ENCODE results near the gene ELF2.
"Not testable (repeated sequence)": the region's sequence is repeated elsewhere in the genome, so short reads cannot be mapped to it uniquely, and the experiment has no call there.

Gene ELF2

DNA sequence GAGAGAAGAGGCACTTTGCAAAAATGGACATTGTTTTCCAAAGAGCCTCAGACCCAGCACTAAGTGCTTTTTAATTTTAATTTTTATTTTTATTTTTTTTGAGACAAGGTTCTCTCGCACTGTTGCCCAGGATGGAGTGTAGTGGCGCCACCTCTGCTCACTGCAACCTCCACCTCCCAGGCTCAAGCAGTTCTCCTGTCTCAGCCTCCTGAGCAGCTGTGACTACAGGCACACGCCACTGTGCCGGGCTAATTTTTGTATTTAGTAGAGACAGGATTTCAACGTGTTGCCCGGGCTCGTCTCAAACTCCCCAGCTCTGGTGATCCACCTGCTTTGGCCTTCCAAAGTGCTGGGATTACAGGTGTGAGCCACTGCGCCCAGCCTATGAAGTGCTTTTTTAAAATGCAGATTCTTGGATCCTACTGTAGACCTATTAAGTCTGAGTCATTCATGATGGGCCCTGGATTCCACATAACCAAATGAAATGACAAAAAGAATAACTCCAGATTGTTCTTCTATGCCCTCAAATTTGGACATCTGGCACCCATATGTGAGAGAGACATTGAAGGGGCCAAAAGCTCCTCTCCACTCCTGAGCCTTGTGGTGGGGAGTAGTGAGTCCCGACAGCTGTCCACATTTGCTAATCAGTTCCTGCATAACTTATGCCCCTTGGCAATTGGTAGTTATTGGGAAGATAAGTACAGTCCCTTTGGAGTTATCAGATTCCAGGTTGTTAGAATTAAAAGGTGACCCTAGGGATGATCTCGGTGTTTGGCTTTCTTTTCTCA is 157.9 kb downstream of the ELF2 start:
- DNase-seq (ENCODE audit: low spot score) = no peak

DNA sequence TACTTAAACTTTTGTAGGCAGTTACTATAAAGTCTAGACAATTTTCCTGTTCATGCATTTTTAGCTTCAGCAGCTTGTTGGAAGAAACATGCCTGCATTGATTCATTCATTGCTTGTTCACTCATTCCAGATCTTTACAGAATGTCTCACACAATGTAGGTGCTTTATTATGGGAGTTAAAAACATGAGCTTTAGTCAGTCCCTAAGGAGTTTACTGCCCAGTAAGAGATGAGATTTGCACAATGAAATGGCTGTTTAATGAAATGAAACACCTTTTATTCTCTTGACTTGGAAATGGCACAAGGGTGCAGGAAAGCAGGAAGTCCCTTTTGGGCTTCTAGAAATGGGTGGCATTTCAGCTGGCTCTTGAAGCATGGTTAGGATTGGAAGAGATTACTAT is 158.5 kb downstream of the ELF2 start:
- DNase-seq (ENCODE audit: low spot score) = no peak

- DNase-seq (ENCODE audit: low spot score) = no peak
Observed at GRCh38 chr4:139017861-139018260, 159.2 kb downstream of the ELF2 start.

DNA sequence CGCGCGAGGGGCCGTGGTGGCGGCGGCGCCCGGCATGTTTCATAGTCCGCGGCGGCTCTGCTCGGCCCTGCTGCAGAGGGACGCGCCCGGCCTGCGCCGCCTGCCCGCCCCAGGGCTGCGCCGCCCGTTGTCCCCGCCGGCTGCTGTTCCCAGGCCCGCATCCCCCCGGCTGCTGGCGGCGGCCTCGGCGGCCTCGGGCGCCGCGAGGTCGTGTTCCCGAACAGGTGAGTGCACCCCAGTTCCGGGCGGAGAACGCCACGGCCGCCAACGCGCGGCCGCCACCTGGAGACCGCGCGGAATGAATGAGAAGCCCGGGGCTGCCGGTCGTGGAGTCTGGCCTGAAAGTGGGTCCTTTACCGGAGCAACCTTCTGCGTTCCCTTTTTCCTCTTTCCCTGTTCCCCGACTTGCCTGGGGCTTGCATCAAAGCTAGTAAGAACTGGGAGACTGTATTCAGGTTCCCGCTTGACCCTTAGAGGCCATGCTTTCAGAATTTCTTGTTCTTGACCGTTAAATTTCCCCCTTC is 161.0 kb downstream of the ELF2 start:
- no peak for DNase-seq (ENCODE audit: low spot score)

GRCh38 chr4:139015269-139015947 is 161.6 kb downstream of the ELF2 start, which contains the start of gene NOCT:
Gene NOCT (plus strand): TSS chr4:139015781. CDS start chr4:139015982, 201 bp downstream.
- DNase-seq (ENCODE audit: low spot score) = peak; percentile 93

- no peak for DNase-seq (ENCODE audit: low spot score)
Observed at GRCh38 chr4:139014371-139015268, 162.4 kb downstream of the ELF2 start.

- no peak for DNase-seq (ENCODE audit: low spot score)
Observed at GRCh38 chr4:139011225-139011950, 165.6 kb downstream of the ELF2 start.

GRCh38 chr4:139009702-139010101 is 167.3 kb downstream of the ELF2 start:
- no peak for DNase-seq (ENCODE audit: low spot score)

DNA sequence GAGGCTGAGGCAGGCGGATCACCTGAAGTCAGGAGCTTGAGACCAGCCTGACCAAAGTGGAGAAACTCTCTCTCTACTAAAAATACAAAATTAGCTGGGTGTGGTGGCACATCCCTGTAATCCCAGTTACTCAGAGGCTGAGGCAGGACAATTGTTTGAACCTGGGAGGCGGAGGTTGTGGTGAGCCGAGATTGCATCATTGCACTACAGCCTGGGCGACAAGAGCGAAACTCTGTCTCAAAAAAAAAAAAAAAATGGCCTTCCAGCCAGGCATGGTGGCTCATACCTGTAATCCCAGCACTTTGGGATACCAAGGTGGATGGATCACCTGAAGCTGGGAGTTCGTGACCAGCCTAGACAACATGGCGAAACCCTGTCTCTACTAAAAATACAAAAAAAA is 168.7 kb downstream of the ELF2 start:
- DNase-seq (ENCODE audit: low spot score) = not testable (repeated sequence)

GRCh38 chr4:139007640-139008039 is 169.4 kb downstream of the ELF2 start:
- no peak for DNase-seq (ENCODE audit: low spot score)
